GM04504 (cell line): ENCODE data around the gene ERRFI1.

Experiments
- DNase-seq: peaks from one replicate; pipeline ENCODE4 v3.0.0-alpha.2; 2012; ENCODE audit warnings: low read depth

ERRFI1 gene

GRCh38 chr1:8018492-8019228, 7.4 kb downstream of the ERRFI1 start:
- DNase-seq, result no peak

- DNase-seq, result peak; percentile 32
Observed at GRCh38 chr1:8017495-8018197, 8.5 kb downstream of the ERRFI1 start.

GRCh38 chr1:8016895-8017241, 9.2 kb downstream of the ERRFI1 start:
- DNase-seq, result no peak

GRCh38 chr1:8016210-8016894, 9.8 kb downstream of the ERRFI1 start:
- no peak for DNase-seq

GRCh38 chr1:8015809-8016165, 10.3 kb downstream of the ERRFI1 start:
- no peak for DNase-seq

- peak; percentile 73 for DNase-seq
Observed at GRCh38 chr1:8015036-8015808, 10.9 kb downstream of the ERRFI1 start.

GRCh38 chr1:8014381-8014988, 11.6 kb downstream of the ERRFI1 start:
- no peak for DNase-seq

GRCh38 chr1:8013800-8014199, 12.3 kb downstream of the ERRFI1 start:
- no peak for DNase-seq

- no peak for DNase-seq
Observed at GRCh38 chr1:8013399-8013798, 12.7 kb downstream of the ERRFI1 start.

GRCh38 chr1:8012955-8013354, 13.2 kb downstream of the ERRFI1 start:
- DNase-seq, result no peak

GRCh38 chr1:8011923-8012858, 13.9 kb downstream of the ERRFI1 start:
- no peak for DNase-seq

GRCh38 chr1:8011016-8011415, 15.1 kb downstream of the ERRFI1 start:
- no peak for DNase-seq

GRCh38 chr1:8010080-8010664, 15.9 kb downstream of the ERRFI1 start:
- DNase-seq, result no peak

- DNase-seq, result no peak
Observed at GRCh38 chr1:8009043-8010002, 16.8 kb downstream of the ERRFI1 start.

- no peak for DNase-seq
Observed at GRCh38 chr1:8006037-8006963, 19.8 kb downstream of the ERRFI1 start.

GRCh38 chr1:8004803-8005573, 21.1 kb downstream of the ERRFI1 start:
- peak; percentile 97 for DNase-seq

GRCh38 chr1:8004113-8004802, 21.9 kb downstream of the ERRFI1 start:
- DNase-seq, result no peak
